CD4-positive, alpha-beta T cell treated with Interleukin-15 for 1 hour (primary cell): Measurements from ENCODE around the gene L1TD1.
"Not testable (repeated sequence)": the region's sequence is repeated elsewhere in the genome, so short reads cannot be mapped to it uniquely, and the experiment has no call there.

ENCODE experiments used
- DNase-seq: peaks from one replicate; pipeline ENCODE4 v3.0.0-alpha.2; 2020

Gene L1TD1

DNA sequence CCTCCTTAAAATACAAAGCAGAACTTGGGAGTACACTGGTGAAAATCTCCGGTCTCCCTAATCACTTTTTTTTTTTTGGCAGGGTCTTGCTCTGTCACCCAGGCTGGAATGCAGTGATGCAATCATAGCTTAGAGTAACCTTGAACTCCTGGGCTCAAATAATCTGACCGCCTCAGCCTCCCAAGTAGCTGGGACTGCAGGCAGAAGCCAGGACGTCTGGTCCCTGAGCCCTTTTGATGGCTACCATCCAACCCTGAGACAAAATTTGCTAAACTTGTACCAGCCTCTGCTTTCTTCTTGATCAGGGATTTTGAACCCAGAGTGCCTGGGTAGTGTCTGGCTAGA is 4.1 kb downstream of the L1TD1 start:
- no peak for DNase-seq

DNA sequence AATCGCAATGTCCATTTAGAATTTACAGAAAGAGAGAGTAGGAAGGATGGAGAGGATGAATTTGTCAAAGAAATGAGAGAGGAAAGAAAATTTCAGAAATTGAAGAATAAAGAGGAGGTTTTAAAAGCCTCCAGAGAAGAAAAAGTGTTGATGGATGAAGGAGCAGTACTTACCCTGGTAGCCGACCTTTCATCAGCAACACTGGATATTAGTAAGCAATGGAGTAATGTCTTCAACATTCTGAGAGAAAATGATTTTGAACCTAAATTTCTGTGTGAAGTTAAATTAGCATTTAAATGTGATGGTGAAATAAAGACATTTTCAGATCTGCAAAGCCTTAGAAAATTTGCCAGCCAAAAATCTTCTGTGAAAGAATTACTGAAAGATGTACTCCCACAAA is 12.5 kb downstream of the L1TD1 start:
- no peak for DNase-seq

DNA sequence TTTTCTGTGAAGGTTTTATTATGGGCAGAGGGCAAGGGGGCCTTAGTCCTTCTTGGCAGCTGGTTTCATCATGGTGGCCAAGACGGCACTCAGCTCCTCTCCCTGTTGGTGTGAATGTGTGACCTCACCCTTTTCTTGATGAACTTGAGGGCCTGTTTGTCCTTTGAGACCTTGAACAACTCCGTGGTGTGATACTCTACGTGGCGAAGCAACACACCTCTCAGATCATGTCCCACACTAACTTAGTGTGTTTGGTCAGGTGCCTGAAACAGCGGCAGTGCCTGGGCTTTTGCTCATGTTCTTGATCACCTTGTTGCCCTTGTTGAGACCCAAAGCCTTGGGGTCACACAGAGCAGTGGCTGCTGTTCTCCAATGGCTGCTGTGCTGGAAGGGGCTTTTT is 13.4 kb downstream of the L1TD1 start:
- DNase-seq, result no peak

DNA sequence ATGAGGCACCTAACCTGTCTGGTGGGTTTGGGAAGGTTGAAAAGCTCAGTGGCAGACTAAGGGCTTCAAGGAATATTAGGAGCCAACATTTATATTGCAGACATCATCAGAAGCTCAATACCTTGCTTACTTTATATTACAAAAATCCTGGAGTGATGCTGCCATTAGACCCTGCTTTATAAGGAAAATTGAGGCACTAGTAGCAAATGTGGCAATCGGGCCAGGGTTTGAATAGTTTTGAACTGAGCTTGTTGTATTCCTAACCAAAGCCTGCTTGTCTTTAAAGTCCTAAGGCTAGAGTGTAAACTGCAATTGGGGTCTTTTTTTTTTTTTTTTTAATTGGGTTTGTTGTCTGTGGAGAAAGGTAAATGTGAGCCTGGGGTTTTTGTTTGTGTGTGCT is 14.3 kb downstream of the L1TD1 start:
- no peak for DNase-seq

DNA sequence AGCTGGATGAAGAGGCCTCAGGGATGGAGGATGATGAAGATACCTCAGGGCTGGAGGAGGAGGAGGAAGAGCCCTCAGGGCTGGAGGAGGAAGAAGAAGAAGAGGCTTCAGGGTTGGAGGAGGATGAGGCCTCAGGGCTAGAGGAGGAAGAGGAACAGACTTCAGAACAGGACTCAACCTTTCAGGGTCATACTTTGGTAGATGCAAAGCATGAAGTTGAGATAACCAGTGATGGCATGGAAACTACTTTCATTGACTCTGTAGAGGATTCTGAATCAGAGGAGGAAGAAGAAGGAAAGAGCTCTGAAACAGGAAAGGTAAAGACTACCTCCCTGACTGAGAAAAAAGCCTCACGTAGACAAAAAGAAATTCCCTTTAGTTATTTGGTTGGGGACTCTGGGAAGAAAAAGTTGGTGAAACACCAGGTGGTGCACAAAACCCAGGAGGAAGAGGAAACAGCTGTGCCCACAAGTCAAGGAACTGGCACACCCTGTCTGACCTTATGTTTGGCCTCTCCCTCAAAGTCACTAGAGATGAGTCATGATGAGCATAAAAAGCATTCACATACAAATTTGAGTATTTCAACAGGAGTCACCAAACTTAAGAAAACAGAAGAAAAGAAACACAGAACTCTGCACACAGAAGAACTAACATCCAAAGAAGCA is 15.4 kb downstream of the L1TD1 start:
- no peak for DNase-seq

DNA sequence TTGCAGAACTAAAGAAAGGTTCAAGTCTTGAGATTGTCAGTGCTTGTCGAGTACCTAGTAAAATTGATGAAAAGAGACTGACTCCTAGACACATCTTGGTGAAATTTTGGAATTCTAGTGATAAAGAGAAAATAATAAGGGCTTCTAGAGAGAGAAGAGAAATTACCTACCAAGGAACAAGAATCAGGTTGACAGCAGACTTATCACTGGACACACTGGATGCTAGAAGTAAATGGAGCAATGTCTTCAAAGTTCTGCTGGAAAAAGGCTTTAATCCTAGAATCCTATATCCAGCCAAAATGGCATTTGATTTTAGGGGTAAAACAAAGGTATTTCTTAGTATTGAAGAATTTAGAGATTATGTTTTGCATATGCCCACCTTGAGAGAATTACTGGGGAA is 16.3 kb downstream of the L1TD1 start:
- no peak for DNase-seq

DNA sequence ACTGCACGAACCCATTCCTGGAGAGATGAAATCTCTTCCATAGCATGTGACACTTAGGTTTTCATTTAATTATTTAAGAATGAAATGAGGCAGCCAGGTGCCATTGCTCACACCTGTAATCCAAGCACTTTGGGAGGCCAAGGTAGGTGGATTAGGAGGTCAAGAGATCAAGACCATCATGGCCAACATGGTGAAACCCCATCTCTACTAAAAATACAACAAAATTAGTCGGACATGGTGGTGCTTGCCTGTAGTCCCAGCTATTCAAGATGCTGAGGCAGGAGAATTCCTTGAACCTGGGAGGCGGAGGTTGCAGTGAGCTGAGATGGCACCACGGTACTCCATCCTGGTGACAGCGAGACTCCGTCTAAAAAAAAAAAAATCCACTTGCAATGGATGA is 17.8 kb downstream of the L1TD1 start:
- DNase-seq, result no peak

DNA sequence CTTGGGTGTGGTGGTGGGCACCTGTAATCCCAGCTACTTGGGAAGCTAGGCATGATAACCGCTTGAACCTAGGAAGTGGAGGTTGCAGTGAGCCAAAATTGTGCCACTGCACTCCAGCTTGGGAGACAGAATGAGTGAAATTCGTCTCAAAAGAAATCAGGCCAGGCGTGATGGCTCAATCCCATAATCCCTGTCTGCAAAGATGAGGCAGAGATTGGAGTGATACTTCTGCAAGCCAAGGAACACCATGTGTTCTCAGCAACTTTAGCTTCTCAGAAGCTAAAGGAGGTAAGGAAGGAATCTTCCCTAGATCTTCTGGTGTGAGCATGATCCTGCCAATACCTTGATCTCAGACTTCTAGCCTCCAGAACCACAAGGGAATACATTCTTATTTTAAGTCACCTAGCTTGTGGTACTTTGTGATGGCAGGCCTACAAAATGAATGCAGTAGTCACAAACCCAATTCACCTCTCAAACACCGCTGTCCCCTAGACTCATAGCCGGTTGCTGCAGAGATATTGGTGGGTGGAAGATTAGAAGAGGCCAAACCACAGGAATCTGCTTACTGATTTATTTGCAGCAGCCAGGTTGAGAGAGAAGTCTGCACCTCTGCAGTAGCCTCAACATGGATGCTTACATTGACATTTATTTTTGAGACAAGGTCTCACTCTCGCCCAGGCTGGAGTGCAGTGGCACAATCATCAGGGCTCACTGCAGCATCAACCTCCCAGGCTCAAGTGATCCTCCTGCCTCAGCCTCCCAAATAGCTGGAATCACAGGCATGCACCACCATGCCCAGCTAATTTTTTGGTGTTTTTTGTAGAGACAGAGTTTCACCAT is 18.6 kb downstream of the L1TD1 start:
- no peak for DNase-seq

DNA sequence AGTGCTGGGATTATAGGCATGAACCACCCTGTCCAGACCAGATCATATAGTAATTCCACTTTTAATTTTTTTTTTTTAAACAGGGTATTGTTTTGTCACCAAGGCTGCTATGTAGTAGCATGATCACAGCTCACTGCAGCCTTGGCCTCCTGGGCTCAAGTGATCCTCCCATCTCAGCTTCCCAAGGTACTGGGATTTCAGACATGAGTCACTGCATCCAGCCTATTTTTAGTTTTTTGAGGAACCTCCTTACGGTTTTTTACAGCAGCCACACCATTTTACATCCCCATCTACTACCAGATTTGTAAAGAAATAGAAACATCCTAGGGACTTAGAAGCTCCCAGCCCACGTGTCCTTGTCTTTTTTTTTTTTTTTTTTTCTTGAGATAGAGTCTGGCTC is 24.0 kb downstream of the L1TD1 start:
- DNase-seq, result no peak

DNA sequence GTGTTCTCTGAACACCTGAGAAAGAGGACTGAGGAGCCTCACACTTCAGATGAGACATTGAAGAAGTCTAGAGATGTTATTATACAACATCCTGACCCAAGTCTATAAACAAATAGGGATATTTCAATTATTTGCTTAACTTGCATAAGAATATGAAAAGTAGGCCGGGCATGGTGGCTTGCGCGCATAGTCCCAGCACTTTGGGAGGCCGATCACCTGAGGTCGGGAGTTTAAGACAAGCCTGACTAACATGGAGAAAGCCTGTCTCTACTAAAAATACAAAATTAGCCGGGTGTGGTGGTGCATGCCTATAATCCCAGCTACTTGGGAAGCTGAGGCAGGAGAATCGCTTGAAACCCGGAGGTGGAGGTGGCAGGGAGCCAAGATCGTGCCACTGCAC is 25.8 kb downstream of the L1TD1 start:
- not testable (repeated sequence) for DNase-seq

DNA sequence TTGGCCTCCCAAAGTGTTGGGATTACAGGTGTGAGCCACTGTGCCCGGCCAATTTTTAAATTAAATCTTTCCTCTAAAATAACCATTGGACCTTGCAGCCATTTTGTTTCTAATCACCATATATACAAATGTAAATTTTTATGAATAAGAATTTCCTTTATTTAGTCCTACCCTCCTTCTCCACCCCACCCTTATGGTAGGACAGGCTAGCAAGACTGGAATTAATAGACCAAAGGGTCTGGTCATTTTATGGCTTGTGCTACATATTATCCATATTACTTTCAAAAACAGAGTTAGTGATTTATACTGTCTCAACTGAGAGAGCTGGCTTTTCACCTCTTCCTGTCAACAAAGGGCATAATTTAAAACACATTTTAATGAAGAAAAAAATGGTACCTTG is 26.5 kb downstream of the L1TD1 start:
- DNase-seq, result no peak

DNA sequence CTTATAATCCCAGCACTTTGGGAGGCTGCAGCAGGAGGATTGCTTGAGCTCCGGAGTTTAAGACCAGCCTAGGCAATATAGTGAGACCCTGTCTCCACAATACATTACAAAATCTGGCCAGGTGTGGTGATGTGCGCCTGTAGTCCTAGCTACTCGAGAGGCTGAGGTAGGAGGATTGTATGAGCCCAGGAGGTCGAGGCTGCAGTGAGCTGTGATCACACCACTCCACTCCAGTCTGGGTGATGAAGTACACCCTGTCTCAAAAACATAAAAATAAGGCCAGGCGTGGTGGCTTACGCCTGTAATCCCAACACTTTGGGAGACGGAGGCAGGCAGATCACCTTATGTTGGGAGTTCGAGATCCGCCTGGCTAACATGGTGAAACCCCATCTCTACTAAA is 27.7 kb downstream of the L1TD1 start:
- no peak for DNase-seq

DNA sequence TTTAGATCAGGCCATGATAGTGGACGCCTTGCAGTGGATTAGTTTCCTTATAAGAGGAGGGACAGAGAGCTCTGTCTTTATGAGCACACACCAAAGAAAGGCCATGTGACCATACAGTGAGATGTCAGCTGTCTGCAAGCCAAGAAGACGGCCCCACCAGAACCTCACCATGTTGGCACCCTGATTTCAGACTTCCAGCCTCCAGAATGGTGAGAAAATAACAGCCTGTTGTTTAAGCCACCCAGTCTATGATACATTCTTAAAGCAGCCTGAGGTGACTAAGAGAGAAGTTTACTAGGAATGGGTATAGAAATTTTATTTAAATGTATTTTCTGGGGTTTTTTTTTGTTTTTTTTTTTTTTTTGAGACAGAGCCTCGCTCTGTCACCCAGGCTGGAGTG is 29.5 kb downstream of the L1TD1 start:
- no peak for DNase-seq

DNA sequence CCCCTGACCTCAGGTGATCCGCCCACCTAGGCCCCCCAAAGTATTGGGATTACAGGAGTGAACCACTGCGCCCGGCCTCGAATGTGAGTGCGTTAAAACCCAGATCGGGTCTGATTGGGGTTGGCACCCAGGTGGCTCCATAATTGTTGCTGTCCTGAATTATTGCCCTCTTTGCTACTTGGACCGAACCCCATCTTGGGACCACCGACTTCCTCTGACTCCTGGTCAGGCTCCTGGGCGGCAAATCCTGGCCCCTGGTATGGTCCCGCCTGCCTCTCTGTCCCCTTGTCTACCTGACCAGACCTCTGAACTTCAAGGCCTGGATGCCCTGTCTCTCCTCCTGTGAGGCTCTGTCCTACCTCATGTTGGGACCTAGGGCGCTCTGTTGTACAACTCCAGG is 32.8 kb downstream of the L1TD1 start:
- DNase-seq, result no peak

DNA sequence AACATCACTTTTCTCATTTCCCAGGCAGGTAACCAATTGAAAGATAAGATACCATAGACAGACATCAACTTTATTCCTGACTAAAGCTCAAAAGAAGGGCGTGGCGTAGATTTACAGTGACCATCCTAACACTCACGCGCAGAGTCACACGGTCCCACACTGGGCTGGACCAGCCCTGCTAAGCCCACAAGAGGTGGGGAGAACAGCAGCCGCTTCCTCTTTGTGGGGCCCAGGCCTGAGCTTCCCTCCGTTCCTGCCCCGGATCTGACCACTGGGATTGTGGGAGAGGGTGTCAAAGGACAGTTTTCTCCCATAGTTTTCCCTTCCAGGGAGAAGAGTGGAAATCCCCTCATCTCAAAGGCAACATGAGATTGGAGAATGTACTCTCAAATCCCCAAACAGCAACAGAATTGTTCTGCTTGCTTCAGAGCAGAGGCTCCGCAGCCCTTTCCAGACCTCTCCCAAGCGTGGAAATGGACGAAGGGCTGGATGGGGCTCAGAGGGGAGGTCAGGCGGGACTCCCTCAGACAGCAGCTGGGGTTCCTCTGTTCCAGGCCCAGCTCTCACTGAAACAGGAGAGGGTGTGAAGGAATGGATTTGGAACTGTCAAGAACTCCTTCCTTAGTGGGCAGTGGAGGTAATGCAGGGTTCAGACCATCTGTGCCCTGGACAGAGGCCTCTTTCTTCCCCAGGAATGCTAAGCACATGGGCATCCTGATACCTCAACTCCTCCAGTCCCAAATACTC is 33.7 kb downstream of the L1TD1 start:
- no peak for DNase-seq

DNA sequence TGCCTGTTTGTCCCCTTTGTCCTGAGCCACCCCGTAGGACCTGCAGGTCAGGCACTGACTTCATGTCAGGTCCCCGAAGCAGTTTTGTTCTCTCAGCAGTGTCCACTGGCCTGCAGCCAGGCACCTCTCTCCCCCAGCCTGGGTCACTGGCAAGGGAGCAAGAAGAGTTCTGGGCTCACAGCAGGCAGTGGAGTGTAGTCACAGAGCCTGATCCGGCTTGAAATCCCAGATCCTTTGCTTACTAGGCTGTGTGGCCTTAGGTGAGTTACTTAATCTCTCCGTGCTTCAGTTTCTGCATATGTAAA is 34.2 kb downstream of the L1TD1 start:
- no peak for DNase-seq

DNA sequence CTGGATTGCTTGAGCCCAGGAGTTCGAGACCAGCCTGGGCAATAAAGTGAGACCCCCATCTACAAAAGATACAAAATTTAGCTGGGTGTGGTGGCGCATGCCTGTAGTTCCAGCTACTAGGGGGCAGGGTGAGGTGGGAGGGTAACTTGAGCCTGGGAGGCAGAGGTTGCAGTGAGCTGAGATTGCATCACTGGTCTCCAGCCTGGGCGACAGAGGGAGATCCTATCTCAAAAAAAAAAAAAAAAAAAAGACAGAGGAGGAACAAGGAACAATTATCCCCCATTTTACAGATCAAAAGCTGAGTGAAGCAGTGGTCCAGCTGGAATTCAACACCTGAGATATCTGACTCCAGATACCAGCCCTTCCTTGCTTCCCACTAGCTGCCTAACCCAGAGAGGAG is 34.8 kb downstream of the L1TD1 start:
- no peak for DNase-seq

DNA sequence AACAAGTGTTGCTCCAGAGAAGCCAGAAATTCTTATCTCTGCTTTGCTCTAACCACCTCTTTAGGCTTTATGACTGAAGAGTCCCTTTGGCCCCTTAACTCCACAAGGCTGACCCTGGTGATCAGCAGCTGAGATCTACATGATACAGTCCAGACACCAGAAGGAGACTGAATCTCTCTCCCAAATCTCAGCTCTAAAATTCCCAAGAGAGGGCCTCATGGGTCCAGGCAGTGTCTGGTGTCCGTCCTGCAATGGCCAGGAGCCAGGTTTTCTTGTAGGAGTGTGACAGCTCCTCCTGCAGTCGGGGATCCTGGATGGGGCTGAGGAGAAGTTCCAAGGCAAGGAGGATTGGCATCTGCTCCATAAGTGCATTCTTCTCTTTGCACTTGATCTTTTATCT is 35.3 kb downstream of the L1TD1 start:
- no peak for DNase-seq

DNA sequence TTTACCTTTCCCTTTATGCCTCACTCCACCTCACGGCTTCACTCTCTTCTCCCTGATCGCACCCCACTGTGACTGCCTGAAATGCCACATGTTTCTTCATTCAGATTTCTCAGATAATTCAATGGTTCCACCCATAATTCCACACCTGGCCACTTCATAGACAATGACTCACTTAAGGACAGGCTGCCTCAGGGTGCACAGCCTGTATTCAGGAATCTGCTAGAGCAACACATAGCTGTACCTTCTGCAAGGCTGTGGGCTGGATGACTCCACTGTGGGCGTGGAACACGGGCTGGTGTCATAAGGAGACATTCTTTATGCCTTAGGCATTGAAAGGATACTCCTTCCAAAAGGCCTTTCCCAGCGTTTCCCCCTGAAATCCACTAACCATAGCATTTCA is 36.1 kb downstream of the L1TD1 start:
- no peak for DNase-seq

DNA sequence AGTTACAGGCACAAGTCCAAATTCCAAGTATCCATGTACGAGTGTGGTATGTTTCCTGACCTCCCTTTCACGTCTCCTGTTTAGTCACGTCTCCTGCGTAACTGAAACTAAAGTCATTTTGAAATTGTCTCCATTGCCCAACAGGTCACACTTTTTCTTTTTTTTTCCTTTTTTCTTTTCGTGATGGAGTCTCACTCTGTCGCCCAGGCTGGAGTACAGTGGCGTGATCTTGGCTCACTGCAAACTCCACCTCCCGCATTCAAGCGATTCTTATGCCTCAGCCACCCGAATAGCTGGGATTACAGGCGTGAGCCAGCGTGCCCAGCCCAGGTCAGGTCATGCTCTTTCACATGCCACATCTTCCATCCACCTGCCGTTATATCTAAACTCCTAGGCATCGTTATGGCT is 38.2 kb downstream of the L1TD1 start:
- no peak for DNase-seq

DNA sequence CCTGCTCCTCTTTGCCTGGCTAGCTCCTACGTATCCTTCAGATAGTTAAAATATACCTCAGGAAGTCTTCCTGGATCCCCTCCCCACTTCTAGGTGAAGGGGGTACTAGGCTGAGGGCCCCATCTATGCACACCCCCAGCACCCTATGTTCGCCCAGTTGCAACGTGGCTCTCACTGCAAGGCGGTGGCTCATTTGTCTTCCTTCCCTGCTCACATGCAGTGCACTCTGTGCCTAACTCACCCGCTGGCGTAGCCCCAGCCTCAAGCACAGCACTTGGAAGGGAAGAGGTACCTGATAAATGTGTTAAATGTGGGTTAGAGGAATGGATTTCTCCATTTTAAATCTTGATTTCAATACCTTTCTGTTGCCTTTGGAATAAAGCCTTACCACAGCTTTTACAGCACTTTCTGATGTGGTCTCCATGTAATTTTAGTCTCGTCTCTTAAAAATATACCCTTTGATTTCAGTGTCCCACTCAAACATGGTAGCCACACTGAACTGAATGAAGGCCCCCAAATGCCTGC is 39.3 kb downstream of the L1TD1 start:
- no peak for DNase-seq

DNA sequence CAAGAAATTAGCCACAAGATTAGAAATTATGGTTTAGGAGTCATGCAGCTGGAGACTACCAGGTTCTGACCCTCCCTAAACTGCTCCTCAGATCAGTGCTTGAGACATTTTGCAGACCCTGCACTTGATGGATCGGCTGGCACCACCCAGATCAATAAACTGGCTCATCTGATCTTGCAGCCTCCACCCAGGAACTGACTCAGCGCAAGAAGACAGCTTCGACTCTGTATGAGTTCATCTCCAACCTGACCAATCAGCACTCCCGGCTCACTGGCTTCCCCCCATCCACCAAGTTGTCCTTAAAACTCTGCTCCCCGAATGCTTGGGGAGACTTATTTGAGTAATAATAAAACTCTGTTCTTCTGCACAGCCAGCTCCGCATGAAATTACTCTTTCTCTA is 40.0 kb downstream of the L1TD1 start:
- no peak for DNase-seq

DNA sequence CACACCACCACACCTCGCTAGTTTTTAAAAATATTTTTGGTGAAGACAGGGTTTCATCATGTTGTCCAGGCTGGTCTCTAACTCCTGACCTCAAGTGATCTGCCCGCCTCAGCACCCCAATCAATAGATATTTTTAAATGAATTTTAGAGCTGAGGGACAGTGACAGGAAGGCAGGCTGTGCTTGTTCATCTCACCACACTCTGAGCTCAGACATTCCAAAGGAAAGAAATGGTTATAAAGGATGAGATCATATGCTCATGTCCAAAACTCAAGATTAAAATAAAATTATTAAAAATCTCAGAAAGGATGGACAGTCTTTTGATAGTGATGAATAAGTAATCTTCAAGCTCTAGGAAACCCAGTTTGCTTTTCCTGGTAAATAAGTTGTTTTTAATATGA is 40.9 kb downstream of the L1TD1 start:
- no peak for DNase-seq

DNA sequence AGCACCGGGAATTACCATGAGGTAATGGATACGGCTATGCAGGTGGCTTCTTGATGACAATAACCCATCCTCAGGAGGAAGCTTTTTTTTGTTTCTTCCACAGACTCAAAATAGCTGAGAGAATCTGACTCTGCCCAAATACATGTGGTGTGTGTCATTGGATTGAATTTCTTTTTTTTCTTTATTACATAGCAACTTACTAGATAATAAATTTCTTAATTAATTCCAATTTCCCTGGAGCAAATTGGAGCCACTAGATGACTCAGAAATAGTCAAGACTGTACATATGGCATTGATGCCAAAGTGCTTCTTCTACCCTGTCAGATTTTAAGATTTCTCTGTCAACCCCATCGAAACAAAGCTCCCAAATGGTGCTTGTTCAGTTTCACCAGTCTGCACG is 42.7 kb downstream of the L1TD1 start:
- DNase-seq, result no peak
